Fibroblast of lung (primary cell): ENCODE measurements around the gene LIPE. TPM values are rescaled to one million over a fixed set of nuclear protein-coding genes. Genes with fewer than 3 reads are reported as not detected.

Experiments used
- DNase-seq, 2 donors: peaks; one replicate each; pipeline versions ENCODE4 v3.0.0 to v3.0.0-alpha.2; 2010; ENCODE audit warnings: low read depth in 2 of 2
- H2AFZ ChIP-seq: 2 replicates; pipeline ENCODE4 v1.5.1; 2012; ENCODE audit warnings: low read length, control low read depth, inconsistent platforms
- H3K27ac ChIP-seq: 2 replicates; pipeline ENCODE4 v1.5.1; 2011; ENCODE audit warnings: low read length, control low read depth; ENCODE audit not compliant: insufficient read depth
- H3K27me3 ChIP-seq: 2 replicates; pipeline ENCODE4 v1.5.1; 2011; ENCODE audit warnings: mild to moderate bottlenecking, low read length; ENCODE audit not compliant: control insufficient read depth, insufficient read depth
- H3K36me3 ChIP-seq: 2 replicates; pipeline ENCODE4 v1.5.1; 2011; ENCODE audit warnings: low read length; ENCODE audit not compliant: control insufficient read depth, insufficient read depth
- H3K4me1 ChIP-seq: 2 replicates; pipeline ENCODE4 v1.5.1; 2011; ENCODE audit warnings: low read length; ENCODE audit not compliant: control insufficient read depth, insufficient read depth; ENCODE audit errors: extremely low read depth
- H3K4me2 ChIP-seq: 2 replicates; pipeline ENCODE4 v1.5.1; 2011; ENCODE audit warnings: low read length, control low read depth; ENCODE audit not compliant: insufficient read depth; ENCODE audit errors: extremely low read depth
- H3K4me3 ChIP-seq, 4 experiments: fragments of 200-600 bp in 1 of 4; sonication (generic) in 1 of 4; replicated peaks in 1 of 4; 2 replicates each; pipeline ENCODE4 v1.5.1; 2011 to 2016; ENCODE audit warnings: low read length in 4 of 4, low read depth in 3 of 4, mild to moderate bottlenecking in 3 of 4, control low read depth in 2 of 4, inconsistent platforms in 1 of 4, mixed read lengths in 1 of 4; ENCODE audit not compliant: insufficient read depth in 1 of 4; ENCODE audit errors: control extremely low read depth in 1 of 4
- H3K79me2 ChIP-seq: 2 replicates; pipeline ENCODE4 v1.5.1; 2012; ENCODE audit warnings: mild to moderate bottlenecking, low read length, inconsistent platforms; ENCODE audit not compliant: control insufficient read depth, insufficient read depth
- H3K9ac ChIP-seq: 2 replicates; pipeline ENCODE4 v1.5.1; 2011; ENCODE audit warnings: mild to moderate bottlenecking, low read length, control low read depth; ENCODE audit not compliant: insufficient read depth
- H3K9me3 ChIP-seq: 2 replicates; pipeline ENCODE4 v1.5.1; 2012; ENCODE audit warnings: low read depth, low read length; ENCODE audit not compliant: control insufficient read depth, insufficient read depth
- H4K20me1 ChIP-seq: 2 replicates; pipeline ENCODE4 v1.5.1; 2011; ENCODE audit warnings: low read length; ENCODE audit not compliant: control insufficient read depth, insufficient read depth; ENCODE audit errors: extremely low read depth
- EZH2 ChIP-seq: IDR thresholded peaks from 2 replicates; pipeline ENCODE4 v1.5.1; 2012; ENCODE audit warnings: low read length, control low read depth, mild to moderate bottlenecking; ENCODE audit errors: missing control alignments
- polyA plus RNA-seq, 2 donors: library from polyadenylated mRNA; depleted of rRNA in 1 of 2; stranded (reverse) in 1 of 2; unstranded in 1 of 2; fragments of >200 nt; gene quantifications; 2 replicates each; pipeline ENCODE4 v1.2.1, GENCODE V29; 2011 to 2012; ENCODE audit warnings: missing spikeins in 1 of 2
- total RNA-seq: library from RNA; depleted of rRNA; stranded (reverse); fragments of >200 nt; gene quantifications from 2 replicates; pipeline ENCODE4 v1.2.1, GENCODE V29; 2014
- TF ChIP-seq, protein P1 (sequence below), 2 donors: IDR thresholded peaks in 1 of 2; conservative IDR thresholded peaks in 1 of 2; 1 replicate in 1 of 2; 2 replicates in 1 of 2; pipeline ENCODE4 v1.5.1; 2011 to 2012; ENCODE audit warnings: low read length in 2 of 2, control low read depth in 1 of 2, inconsistent platforms in 1 of 2, low read depth in 1 of 2, mild to moderate bottlenecking in 1 of 2

LIPE gene
- total and polyA plus RNA-seq, 2 donors (not counting 1 experiment from before 2014, with no cell fraction given) = 1.1 to 1.7 TPM

DNA sequence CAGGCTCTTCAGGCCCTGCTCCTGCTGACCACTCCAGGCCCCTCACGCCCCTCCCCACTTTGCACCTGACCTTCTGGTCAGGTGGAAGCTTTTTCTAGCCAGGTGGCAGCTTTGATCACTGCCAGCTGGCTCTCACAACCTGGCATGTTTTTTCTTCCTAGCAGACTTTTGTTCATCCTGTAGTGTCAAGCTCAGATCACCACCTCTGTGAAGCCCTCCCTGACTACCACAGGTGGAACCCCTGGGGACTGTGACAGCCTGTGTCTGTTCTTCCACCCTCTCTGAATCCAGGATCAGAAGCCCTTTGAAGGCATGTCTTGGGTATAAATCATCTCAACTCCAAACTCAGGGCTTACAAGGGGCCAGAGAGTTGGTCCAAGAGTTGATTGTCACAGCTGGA is 26.8 kb downstream of the LIPE start:
- H3K4me3 ChIP-seq = no peak overlapping the region

DNA sequence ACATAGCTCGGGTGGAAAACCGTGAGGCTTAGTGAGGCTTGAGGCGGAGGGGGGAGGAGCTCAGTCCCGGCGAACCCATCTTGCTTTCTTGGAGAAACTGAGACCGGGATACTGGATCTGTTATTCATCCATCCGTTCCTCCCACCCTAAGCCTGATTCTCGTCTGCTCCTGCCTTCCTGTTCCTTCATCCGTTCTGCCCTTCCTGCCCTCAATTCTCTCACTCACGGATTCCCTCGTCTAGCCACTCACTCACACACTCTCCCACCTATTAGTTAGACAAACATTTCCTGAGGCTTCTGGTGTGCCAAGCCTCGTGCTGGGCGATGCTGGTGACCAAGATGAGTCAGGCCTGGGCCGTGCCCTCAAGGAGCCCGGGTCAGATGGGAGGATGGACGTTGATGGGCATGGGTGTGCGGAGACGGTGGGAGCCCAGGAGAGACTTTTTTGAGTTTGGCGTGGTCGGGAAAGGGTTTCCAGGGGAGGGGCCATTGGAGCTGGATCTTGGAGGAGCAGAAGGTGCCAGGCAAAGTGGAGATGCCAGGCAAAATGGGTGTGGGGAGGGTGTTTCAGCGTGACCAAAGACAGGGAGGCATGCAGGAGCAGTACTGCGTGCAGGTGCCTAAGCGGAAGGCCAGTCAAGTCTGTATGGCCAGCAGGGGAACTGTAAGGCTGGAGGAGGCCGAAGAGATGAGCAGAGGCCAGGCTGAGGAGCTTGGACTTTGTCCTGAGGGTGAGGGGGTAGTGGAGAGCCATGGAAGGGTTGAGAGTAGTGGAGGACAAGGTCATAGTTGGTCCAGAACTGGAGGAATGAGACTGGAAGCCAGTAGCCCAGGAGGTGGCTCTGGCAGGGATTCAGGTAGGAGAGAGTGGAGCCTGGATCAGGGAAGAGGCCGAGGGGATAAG is 29.7 kb downstream of the LIPE start:
- H2AFZ ChIP-seq = peak overlapping the region; percentile 95
- H3K27ac ChIP-seq = peak overlapping the region; percentile 86
- H3K4me2 ChIP-seq = peak overlapping the region; percentile 94
- no peaks in the 10 kb centered on the region for H3K27me3 ChIP-seq
- H4K20me1 ChIP-seq = no peaks in the 10 kb centered on the region
- H3K9me3 ChIP-seq = no peaks in the 10 kb centered on the region
- peaks cover 6% of the 10 kb centered on the region for H3K4me1 ChIP-seq
- no peaks in the 10 kb centered on the region for H3K36me3 ChIP-seq
- H3K4me3 ChIP-seq = peak overlapping the region; percentile 64 to 79 (median 73)
- no peak for DNase-seq
- peaks cover 2% of the 10 kb centered on the region for H3K79me2 ChIP-seq
- TF ChIP-seq, protein P1, sequence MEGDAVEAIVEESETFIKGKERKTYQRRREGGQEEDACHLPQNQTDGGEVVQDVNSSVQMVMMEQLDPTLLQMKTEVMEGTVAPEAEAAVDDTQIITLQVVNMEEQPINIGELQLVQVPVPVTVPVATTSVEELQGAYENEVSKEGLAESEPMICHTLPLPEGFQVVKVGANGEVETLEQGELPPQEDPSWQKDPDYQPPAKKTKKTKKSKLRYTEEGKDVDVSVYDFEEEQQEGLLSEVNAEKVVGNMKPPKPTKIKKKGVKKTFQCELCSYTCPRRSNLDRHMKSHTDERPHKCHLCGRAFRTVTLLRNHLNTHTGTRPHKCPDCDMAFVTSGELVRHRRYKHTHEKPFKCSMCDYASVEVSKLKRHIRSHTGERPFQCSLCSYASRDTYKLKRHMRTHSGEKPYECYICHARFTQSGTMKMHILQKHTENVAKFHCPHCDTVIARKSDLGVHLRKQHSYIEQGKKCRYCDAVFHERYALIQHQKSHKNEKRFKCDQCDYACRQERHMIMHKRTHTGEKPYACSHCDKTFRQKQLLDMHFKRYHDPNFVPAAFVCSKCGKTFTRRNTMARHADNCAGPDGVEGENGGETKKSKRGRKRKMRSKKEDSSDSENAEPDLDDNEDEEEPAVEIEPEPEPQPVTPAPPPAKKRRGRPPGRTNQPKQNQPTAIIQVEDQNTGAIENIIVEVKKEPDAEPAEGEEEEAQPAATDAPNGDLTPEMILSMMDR (conservative IDR thresholded peaks at IDR 0.05 in 1 of 2, IDR thresholded peaks at IDR 0.05 in 1 of 2; ENCODE audit: low read depth in 1 of 2, low read length in 2 of 2) = no peak
- TF ChIP-seq EZH2 = no peak
- peak overlapping the region; percentile 64 for H3K9ac ChIP-seq

More for the DNA sequence above, 26.8 kb downstream of the LIPE start:
- H3K9me3 ChIP-seq = no peaks in the 10 kb centered on the region
- no peaks in the 10 kb centered on the region for H3K36me3 ChIP-seq
- no peak for DNase-seq
- TF ChIP-seq, protein P1 (conservative IDR thresholded peaks at IDR 0.05 in 1 of 2, IDR thresholded peaks at IDR 0.05 in 1 of 2; ENCODE audit: low read depth in 1 of 2, low read length in 2 of 2) = no peak
- TF ChIP-seq EZH2 = no peak
- no peaks in the 10 kb centered on the region for H4K20me1 ChIP-seq
- no peak overlapping the region for H3K9ac ChIP-seq
- no peaks in the 10 kb centered on the region for H3K27me3 ChIP-seq
- H3K27ac ChIP-seq = no peak overlapping the region
- H3K79me2 ChIP-seq = peaks cover 2% of the 10 kb centered on the region
- no peak overlapping the region for H3K4me2 ChIP-seq
- H2AFZ ChIP-seq = no peak overlapping the region
- H3K4me1 ChIP-seq = peaks cover 6% of the 10 kb centered on the region

DNA sequence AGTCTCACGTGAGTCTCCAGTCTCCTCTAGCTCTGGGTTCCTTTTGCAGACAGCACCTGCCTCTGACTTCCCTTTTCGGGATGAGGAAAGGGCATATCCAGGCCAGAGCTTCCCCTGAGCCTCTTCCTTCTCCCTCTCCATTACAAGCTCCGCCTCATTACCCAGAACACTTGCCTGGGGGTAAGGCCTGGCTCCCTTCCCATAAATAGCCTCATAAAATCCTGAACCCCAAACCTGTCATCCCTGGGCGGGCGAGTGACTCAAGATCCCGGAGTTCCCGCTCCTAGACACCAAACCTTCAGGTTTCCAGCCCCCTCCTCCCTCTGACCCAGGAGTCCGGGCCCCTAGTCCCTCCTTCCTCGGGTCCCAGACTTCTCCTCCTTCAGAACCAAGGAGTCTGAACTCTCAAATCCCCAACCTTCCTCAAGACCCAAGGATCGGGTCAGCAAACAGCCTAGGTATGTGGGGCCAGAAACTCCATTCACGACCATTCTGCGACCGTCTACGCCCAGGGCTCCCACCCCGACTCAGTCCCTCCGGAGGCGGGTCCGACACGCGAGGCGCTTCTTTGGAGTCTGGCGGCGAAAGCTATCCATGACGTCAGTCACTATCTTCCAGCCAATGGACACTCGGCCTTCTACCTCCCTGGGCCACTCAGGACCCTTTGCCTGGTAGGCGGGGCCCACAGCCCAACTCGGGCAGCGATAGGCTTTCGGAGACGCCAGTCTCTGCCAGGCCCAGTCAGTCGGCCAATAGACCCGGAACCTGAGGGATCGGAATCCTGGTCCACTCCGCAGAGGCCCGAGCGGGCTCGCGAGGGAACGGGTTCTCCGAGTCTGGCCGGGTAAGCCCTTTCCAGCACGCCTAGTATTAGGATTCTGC is 30.6 kb downstream of the LIPE start:
- no peaks in the 10 kb centered on the region for H3K9me3 ChIP-seq
- H3K36me3 ChIP-seq = no peaks in the 10 kb centered on the region
- peak overlapping the region; percentile 94 for H3K4me2 ChIP-seq
- TF ChIP-seq EZH2 = no peak
- H3K9ac ChIP-seq = peak overlapping the region; percentile 64
- H3K27me3 ChIP-seq = no peaks in the 10 kb centered on the region
- peaks cover 2% of the 10 kb centered on the region for H3K79me2 ChIP-seq
- peak overlapping the region; percentile 64 to 79 (median 73) for H3K4me3 ChIP-seq
- peak overlapping the region; percentile 95 for H2AFZ ChIP-seq
- peak overlapping the region; percentile 86 for H3K27ac ChIP-seq
- peak; percentile 98 to 99 for DNase-seq
- H4K20me1 ChIP-seq = no peaks in the 10 kb centered on the region
- peaks cover 6% of the 10 kb centered on the region for H3K4me1 ChIP-seq
